T-helper 2 cell treated with Interferon-gamma antibody and Interleukin-4, amounts not matched to agents 100 ng/mL and 5 ng/mL, for 36 hours (primary cell): ENCODE data around the gene MMAB. TPM values are rescaled to one million over a fixed set of nuclear protein-coding genes. Genes with fewer than 3 reads are reported as not detected.

Experiments used
- intact Hi-C: fragments of 100-400 bp; cut with micrococcal nuclease; formaldehyde crosslinking; loops from one replicate; pipeline ENCODE4 v1.15.1; 2023
- total RNA-seq: library from RNA; stranded (reverse); gene quantifications from 2 replicates; pipeline ENCODE4 v1.2.3, GENCODE V29; 2022

MMAB gene
- total RNA-seq, 1 donor from 2014 or later: 36.2 TPM

DNA sequence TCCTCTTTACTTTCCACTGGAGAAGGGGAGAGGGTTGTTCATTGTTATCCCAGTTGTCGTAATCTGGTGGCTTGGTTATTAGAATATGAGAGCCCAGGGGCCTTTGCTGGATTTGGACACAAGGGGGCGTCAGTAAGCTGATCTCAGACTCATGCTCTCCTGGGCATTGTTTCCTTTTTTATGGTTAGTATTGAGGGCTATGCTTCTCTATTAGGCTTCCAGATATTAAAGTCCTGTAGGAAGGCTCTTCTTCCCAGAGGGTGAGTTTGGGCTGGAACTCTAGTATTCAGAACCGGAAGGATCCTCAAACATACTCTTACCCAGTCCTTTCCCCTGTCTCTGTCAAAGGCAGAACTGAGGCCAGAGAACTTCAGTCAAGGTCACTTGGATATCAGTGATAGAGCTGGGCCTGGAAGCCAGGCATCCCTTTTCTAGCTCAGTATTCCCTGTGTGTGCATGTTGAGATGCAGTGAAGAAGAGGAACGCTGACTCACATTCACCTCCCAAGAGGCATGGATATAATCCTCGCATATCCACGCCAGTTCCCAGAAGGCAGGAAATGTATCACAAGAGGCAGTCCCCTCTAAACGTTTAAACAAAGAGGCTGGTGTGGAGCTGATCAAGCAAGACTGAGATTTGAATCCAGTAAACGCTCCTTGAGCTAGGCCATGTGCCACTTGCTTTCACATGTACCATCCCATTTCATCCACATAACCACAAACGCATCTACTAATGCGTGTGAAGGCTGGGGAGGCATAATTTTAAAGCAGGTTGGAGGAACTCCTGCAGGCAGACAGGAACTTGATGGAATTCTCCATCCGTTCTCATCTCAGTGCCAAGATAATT is 54.3 kb downstream of the MMAB start:
- intact Hi-C loops: loop anchor here (1.0 kb wide), 1 partner anchor 256 kb away; no protein-coding TSS in a partner anchor

DNA sequence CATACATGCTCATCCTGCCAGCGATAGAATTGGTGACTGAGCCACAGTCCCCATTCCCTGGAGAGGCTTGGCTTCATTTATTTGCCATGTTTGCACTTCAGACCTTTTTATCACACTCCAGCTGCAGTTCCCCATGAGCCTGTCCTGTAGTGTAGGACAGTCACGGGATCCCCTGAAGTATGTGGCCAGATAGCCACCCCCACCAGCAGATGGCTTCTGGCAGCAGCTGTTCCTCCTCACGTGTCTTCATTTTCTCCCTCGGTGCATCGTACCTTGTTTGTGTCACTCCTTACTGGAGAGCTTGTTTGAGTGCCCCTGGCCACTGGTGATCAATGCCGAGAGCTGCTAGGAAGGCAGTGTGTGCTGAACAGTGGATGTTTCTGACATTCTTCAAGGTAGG is 55.7 kb downstream of the MMAB start:
- intact Hi-C loops: loop anchor here (1.0 kb wide), 1 partner anchor 258 kb away; no protein-coding TSS in a partner anchor

DNA sequence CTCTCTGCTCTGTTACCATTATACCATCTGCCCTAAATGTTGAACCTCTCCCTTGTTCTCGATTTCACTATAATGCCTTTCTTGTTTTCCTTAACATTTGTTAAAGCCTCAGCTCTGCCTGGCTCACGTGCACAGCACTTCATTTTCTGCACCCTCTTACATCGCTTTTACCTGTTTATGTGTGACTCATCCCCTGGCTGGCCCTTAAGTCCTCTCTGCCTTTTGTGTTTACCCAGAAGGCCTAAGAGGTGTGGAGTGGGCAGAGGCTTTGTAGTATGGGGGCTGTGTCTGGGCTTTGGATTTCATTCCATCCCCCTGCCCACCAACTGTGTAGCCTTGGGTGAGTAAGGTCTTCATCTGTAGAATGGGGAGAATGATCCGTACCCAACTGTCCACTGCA is 59.3 kb downstream of the MMAB start:
- intact Hi-C loops: no loop called here

DNA sequence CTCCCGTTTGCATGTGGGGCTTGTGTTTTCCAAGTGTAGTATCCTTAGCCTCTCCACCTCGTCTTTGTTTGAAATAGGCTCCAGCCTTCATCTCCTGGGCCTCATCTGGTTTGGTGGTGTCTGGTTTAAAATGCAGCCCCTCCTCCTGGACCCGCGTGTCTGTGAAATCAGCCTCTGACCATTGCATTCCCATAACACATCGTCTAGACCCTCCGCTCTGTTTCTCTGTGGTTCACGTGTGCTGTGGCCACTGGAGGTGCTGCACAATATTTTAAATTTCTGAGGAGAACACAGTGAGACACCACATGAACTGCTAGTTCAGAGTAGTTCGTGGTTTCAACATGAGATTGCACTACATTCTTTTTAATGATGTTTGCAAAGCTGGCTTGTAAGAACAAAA is 60.3 kb downstream of the MMAB start:
- intact Hi-C loops: no loop called here

DNA sequence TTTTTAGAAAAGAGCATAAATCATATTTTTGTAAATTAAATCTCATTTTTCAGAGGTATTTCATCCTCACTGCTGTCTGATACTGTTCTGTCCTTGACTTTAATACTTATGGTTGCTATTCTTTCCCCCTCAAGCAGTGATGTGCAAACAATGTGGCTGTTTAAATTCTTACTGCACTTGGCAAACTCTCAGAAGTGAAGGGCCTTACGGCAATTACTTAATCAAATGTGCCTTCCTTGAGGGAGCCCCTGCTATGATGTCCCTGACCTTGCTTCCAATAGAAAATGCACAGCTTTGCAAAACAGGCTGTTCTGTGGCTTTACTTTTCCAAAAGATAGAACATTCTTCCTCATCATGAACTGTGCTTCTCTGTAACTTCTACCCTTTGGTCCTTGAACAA is 60.7 kb downstream of the MMAB start:
- intact Hi-C loops: no loop called here

DNA sequence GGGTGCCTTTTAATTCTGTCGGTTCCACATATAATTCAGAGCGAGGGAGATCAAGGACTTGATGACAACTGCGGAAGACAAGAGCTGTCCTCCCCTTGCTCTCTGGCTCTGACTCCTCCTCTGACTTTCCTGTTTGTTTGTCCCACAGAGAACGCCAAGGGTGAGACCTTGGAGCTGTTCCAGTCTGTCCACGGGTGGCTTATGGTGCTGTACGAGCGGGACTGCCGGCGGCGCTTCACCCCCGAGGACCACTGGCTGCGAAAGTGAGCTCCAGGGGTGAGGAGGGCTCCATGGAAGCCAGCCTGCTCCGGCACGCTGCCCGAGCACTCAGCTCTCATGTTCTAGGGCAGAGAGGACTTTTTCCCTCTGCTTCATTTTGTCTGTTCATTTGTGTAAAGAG is 63.1 kb downstream of the MMAB start:
- intact Hi-C loops: no loop called here

DNA sequence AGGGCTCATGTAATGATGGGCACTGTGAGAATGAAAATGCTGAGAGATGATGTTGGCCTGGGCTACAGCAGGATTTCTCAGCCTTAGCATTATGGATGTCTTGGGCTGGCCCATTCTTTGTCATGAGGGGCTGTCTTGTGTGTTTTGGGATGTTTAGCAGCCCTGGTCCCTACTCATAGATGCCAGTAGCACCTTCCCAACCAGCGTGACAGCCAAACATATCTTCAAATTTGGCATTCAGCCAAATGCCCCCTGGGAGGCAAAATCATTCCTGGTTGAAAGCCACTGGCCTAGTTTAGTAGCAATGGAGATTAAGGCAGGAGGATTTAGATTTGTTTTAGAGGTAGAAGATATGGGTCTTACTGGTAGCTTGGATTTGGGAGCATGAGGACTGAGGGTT is 69.2 kb downstream of the MMAB start:
- intact Hi-C loops: no loop called here

Other genes with a start within 250 kb of the MMAB start
- not detected in 2 replicates for gene MYO1H, start 225.6 kb downstream of the MMAB start, total RNA-seq
- gene KCTD10, start 96.2 kb downstream of the MMAB start, total RNA-seq: 32.3 and 36.5 TPM in 2 replicates
- gene UBE3B, start 95.9 kb downstream of the MMAB start, total RNA-seq: 30.2 and 34.6 TPM in 2 replicates
- gene MVK, start 290 bp upstream of the MMAB start, total RNA-seq: 14.6 and 15.6 TPM in 2 replicates
- gene FAM222A, start 140.3 kb upstream of the MMAB start, total RNA-seq: 1.1 and 1.4 TPM in 2 replicates